ENCODE results near the gene HPCAL1.

HPCAL1 gene

GRCh38 chr2:10357193-10358169, 54.8 kb downstream of the HPCAL1 start:
- DNase-seq = no peak

GRCh38 chr2:10359246-10359645, 56.5 kb downstream of the HPCAL1 start:
- no peak for DNase-seq

- no peak for DNase-seq
These were observed 57.1 kb downstream of the HPCAL1 start for GRCh38 chr2:10359731-10360329.

GRCh38 chr2:10360460-10360849, 57.8 kb downstream of the HPCAL1 start:
- DNase-seq = no peak

DNA sequence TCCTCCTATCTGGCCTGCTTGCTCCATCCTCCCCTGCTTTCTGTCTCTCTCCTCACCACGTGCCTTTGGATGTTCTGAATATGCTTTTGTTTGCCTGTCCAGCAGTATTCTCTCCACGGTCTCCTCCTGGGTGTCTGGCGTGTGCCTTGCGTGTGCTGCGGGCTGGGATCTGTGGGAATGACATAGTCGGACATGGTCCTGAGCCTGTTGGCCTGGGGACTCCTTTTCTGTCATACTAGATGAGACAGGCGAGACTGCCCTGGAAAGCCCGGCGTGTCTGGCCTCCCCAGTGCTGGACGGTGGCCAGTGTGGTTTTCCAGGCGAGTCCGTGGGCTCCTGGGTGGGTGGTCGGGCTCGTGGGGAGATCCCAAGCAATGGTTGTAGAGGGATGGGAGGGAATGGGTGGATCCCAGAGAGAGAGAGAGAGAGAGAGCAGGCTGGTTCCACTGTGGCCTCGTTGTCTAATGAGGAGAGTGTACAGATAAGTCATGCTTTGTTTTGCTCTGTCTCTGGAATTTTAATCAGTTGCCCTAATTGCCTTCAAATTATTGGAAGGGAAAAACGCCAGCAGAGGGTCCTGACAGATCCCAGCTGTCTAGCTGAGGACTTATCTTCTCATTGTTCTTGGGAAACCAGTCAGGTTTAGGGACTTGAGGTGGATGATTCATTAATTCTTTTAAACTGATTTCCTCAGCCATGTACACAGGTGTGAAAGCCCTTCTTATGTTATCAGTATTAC, 58.3 kb downstream of the HPCAL1 start:
- DNase-seq = no peak

- DNase-seq = no peak
These were observed 59.6 kb downstream of the HPCAL1 start for GRCh38 chr2:10362096-10362897.

DNA sequence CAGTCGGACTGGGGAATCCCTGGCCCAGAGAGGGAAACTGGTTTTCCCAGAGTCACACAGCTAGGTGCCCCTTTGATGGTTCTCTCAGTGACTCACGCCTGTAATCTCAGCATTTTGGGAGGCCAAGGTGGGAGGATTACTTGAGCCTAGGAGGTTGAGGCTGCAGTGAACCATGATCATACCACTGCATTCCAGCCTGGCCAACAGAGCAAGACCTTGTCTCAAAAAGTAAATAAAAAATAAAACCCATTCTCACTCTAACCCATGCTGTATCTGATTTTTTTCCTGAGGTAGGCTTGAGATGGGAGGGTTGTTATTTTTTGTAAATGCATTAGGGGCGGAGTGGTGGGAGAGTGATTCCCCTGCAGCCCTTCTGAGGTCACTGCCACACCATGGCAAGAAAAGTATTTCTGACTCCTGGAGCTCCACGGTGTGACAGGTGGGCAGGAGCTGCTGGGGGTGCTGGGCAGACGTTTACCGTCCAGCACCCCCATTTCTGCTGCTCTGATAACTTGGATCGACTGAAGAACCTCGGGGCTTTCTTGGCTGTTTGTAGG, 60.3 kb downstream of the HPCAL1 start:
- DNase-seq = no peak

DNA sequence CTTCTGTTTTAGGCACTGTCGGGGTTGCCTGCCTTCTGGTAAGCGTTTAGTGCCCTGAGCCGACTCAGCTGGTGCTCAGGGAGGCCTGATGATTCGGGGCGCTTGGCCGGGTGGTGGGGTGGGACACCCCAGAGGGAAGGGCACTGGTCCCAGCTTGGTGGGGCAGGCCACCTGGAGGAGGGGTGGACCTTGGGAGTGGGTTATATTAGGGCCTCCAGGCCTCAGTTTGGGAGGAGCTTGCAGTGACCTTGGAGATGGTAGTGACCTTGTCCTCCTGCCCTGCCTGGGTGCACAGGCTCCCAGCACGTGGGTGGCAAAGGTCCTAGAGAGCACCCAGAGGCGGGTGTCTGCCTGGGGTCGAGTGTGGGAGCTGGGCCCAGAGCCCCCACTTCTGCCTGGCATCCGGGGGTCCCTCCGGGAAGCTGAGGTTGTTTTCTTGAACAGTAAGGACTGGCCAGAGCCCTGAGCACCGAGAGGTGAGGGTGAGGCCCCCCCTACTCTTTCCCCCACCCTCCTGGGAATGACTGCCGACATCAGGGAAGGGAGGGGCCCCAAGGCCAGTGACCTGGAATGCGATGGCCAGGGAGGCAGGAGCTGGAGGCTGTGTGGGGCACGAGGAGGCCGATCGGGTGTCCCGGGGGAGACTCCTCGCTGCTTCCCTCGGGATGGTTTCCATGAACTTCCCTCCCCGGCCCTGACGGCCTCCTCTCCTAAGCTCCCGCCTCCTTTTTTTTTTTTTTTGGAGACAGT, 61.3 kb downstream of the HPCAL1 start:
- DNase-seq = no peak

- no peak for DNase-seq
These were observed 62.7 kb downstream of the HPCAL1 start for GRCh38 chr2:10365412-10365811.

- DNase-seq = no peak
These were observed 64.0 kb downstream of the HPCAL1 start for GRCh38 chr2:10366601-10367270.

- DNase-seq = no peak
These were observed 65.1 kb downstream of the HPCAL1 start for GRCh38 chr2:10367472-10368439.

- no peak for DNase-seq
These were observed 66.0 kb downstream of the HPCAL1 start for GRCh38 chr2:10368491-10369231.

DNA sequence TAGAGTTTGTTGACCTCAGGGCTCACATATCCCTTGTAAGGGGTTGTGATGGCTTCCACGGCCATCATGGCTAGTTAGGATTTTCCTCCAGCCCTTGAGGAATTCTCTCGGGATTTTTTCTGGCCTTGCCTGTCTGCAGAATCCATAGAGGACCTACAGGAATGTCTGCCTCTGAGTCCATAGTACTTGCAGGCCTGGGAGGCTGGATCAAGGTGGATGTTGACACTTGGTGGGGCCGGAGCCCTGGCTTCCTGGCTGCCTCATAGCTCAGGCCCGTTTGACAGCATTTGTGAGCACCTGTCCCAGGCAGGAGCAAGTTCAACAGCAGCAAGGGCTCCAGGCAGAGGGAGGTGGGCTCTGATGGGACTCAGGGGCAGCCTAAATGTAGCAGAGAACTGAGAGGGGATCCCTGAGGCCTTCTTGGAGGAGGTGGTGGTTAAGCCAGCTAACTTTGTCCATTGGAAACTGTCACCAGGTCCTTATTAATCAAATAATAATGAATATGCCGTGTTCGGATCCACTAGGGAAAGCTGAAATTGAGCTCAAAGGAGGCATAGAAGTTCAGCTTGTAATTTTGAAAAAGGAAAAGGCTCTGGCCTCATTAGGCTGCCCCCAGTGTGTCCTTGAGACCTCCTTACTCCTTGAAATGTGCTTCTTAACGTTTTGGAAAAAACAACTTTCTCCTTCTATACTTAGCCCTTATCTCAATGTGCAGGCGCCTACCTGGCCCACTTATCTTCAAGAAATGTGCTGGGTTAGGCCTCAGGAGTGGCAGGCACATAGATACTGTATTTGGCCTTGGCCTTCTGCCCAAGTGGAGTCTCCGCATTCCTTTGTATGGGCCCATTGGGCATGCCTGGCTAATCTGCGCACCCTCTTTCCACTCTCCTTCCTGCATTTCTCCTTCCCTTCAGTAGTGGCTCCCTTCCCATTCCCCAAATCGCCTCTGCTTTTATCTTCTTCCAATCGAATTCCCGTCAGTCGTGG, 66.9 kb downstream of the HPCAL1 start:
- no peak for DNase-seq

GRCh38 chr2:10370390-10370789, 67.7 kb downstream of the HPCAL1 start:
- DNase-seq = no peak

- DNase-seq = no peak
These were observed 68.2 kb downstream of the HPCAL1 start for GRCh38 chr2:10370895-10371294.

- no peak for DNase-seq
These were observed 68.9 kb downstream of the HPCAL1 start for GRCh38 chr2:10371441-10372196.
